22Rv1 (cell line): ENCODE data around the gene PDE6A.
"Not testable (repeated sequence)": the region's sequence is repeated elsewhere in the genome, so short reads cannot be mapped to it uniquely, and the experiment has no call there.

Experiments used
- H3K27ac ChIP-seq: fragments of 450-650 bp; 2 replicates; pipeline ENCODE4 v1.5.1; 2017
- ZFX ChIP-seq: fragments of 450-650 bp; IDR thresholded peaks from 2 replicates; pipeline ENCODE4 v1.6.1; 2017; ENCODE audit warnings: antibody characterized with exemption, borderline replicate concordance
- TF ChIP-seq, protein P1 (sequence below): fragments of 450-650 bp; IDR thresholded peaks from 2 replicates; pipeline ENCODE4 v1.5.1; 2017; ENCODE audit warnings: mild to moderate bottlenecking

The PDE6A gene

DNA sequence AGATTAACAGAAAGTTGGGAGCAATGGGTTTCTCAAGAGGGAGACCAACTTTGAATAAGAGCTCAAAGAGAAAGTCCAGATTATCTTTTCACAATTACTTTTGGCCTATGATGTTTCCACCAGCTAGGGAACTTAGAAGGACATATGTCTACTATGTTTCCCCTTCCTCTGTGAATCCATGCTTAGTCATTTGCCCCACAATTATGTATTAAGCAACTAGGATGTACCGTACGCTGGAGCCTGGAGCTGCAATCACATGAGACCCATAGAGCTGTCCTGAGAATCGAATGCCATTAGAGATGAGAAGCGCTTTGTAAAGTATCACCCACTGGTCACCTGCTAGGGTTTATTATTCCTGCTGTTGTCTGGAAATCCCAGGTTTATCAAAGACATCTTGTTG, 78.8 kb downstream of the PDE6A start:
- TF ChIP-seq, protein P1, sequence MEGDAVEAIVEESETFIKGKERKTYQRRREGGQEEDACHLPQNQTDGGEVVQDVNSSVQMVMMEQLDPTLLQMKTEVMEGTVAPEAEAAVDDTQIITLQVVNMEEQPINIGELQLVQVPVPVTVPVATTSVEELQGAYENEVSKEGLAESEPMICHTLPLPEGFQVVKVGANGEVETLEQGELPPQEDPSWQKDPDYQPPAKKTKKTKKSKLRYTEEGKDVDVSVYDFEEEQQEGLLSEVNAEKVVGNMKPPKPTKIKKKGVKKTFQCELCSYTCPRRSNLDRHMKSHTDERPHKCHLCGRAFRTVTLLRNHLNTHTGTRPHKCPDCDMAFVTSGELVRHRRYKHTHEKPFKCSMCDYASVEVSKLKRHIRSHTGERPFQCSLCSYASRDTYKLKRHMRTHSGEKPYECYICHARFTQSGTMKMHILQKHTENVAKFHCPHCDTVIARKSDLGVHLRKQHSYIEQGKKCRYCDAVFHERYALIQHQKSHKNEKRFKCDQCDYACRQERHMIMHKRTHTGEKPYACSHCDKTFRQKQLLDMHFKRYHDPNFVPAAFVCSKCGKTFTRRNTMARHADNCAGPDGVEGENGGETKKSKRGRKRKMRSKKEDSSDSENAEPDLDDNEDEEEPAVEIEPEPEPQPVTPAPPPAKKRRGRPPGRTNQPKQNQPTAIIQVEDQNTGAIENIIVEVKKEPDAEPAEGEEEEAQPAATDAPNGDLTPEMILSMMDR, result no peak
- no peak for TF ChIP-seq ZFX
- no peak overlapping the region for H3K27ac ChIP-seq

DNA sequence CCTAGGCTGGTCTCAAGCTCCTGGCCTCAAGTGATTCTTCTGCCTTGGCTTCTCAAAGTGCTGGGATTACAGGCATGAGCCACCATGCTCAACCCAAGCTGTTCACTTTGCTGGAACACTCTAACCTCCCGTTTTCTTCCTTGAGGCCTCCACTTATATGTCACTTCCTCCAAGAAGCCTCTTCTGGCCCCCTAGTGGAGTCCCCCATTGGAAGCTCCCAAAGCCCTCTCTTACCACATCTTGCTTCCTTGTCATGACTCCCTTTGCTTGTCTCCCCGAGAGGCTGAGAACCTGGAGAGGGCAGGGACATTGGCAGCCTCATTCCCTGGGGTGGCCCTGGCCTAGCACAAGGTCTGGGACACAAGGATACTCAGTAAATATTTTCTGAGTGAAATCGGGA, 80.8 kb downstream of the PDE6A start:
- no peak overlapping the region for H3K27ac ChIP-seq
- no peak for TF ChIP-seq ZFX
- TF ChIP-seq, protein P1, result no peak

DNA sequence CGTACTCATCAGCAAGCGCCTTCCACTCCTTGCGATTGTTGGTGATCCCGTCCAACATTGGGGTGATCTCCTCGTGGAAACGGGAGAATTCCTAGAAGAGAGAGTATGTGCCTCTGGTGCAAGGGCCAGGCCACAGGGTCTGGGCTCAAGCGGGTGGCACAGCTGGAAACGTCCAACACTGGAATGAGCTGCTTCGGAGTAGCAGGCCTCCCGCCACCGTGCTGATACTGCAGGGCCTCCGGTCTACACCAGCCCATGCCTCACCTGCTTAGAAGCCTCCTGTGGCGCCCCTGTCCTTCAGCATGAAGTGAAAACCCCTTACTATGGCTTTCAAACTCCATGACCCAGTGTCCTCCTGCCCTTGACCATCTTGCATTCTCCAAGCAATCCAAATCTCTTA, 81.4 kb downstream of the PDE6A start:
- TF ChIP-seq ZFX, result no peak
- TF ChIP-seq, protein P1, result no peak
- H3K27ac ChIP-seq, result no peak overlapping the region

DNA sequence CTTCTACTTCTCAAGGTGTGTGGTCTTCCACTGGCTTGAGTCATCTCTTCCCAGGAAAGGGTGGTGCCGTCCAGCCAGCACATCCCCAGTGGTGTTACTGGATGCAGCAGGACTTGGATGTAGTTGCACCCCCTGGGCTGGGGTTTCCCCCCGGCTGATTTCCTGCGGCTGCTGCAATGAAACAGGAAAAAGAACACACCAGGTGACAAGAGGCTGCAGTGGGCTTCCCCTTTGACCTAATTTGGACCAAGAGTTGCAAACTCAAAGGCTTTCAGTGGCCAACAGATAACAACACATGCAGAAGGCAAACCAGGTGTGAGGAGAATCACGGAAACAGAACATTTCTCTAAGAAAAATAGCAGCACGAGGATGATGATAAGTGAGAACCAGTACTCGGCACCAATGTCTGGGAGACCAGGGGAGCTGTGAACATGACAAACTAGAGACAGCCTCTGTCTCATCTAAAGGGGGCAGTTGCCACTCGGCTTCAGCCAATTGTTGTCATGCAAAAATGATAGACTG, 83.7 kb downstream of the PDE6A start:
- no peak overlapping the region for H3K27ac ChIP-seq
- TF ChIP-seq, protein P1, result no peak
- TF ChIP-seq ZFX, result no peak

DNA sequence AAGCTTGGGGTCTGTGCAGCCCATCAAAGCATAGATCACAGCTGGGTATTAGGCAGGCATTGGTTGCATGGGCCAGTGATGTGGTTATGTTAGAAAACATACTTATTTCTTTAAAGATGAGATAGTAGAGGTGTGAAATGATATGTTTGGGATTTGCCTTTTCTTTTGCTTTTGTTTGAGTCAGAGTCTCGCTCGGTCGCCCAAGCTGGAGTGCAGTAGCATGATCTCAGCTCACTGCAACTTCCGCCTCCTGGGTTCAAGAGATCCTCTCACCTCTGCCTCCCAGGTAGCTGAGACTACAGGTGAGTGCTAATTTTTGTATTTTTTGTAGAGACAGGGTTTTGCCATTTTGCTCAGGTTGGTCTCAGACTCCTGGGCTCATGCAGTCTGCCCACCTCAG, 84.8 kb downstream of the PDE6A start:
- no peak for TF ChIP-seq ZFX
- TF ChIP-seq, protein P1, result no peak
- H3K27ac ChIP-seq, result no peak overlapping the region

DNA sequence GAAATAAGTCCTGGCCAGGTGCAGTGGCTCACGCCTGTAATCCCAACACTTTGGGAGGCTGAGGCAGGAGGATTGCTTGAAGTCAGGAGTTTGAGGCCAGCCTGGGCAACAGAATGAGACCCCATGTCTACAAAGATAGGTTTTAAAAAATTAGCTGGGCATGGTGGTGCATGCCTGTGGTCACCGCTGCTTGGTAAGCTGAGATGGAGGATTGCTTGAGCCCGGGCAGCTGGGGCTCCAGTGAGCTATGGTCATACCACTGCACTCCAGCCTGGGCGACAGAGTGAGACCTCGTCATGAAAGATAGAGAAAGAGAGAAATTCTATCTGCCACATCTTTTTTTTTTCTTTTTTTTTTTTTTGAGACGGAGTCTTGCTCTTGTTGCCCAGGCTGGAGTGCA, 86.1 kb downstream of the PDE6A start:
- H3K27ac ChIP-seq, result not testable (repeated sequence)

DNA sequence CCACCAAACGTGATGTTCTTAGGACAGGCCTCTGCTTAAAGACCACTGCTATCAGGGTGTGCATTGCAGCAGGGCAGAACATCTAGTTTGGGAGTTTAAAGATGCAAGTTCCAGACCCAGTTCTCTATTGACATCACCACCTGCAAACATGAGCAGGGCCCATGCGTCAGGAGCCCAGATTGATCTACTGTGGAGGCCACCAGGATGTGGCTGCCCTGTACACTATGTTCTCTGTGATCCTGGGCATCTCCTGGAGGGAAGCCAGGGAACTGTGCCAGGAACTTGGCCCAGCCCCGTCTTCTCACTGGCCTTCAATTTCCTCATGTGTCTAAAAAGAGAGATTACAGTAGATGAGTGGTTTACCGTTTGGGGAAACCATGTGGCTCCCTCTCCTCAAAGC, 87.1 kb downstream of the PDE6A start:
- H3K27ac ChIP-seq, result peak overlapping the region; percentile 57
- no peak for TF ChIP-seq ZFX
- TF ChIP-seq, protein P1, result no peak

DNA sequence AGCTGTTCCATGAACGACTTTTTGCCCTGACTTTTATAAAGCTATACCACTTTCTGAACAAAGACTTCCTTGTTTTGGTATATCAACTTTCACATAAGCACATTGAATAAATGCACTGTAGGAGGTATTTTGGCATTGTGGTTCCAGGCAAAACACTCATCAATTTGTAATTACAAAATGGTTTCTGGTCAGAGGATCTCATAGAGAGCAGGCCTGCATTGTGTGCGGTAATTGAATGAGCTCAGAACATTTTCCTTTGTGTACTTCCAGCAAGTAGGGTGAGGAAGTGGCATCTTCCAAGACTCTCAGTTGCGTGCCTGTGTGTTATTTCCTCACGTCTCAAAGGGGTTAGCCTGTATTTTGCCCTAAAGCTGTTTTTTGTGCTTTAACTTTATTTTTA, 89.2 kb downstream of the PDE6A start:
- TF ChIP-seq, protein P1, result no peak
- TF ChIP-seq ZFX, result no peak

More for the DNA sequence above, 89.2 kb downstream of the PDE6A start:
- no peak overlapping the region for H3K27ac ChIP-seq
